DOHH2 (cell line): ENCODE data around the gene HLA-DMA.

ENCODE experiments used
- CTCF ChIP-seq: fragments of 200-600 bp; sonication (generic); IDR thresholded peaks from one replicate; pipeline ENCODE4 v1.5.1; 2014; ENCODE audit warnings: antibody characterized with exemption, mild to moderate bottlenecking, low read depth, low read length; ENCODE audit not compliant: poor library complexity, severe bottlenecking
- EZH2phosphoT487 ChIP-seq: fragments of 200-600 bp; sonication (generic); IDR thresholded peaks from 2 replicates; pipeline ENCODE4 v1.6.1; 2017; ENCODE audit warnings: borderline replicate concordance, mild to moderate bottlenecking, antibody characterized with exemption, low read length, moderate library complexity, mixed read lengths

DNA sequence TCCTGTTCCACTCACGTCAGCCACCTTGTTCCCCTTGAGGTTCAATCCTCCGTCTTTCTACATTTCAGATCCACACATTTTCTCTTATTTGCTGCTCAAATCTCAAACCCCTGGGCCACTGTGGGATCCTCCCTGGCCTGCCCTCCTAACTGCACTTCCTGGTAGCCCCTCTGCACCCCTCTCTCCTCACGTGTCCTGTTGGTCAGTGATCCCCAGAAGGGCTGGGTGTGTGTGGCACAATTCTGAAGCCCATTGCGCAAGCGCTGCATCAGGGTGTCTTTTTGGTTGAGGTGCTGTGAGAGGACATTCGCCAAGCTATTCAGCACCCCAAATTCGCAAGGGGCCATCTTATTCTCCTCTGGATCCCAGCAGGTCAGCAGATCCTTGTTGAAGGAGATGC is 14.4 kb downstream of the HLA-DMA start:
- no peak for TF ChIP-seq CTCF
- no peak for TF ChIP-seq EZH2phosphoT487
